Keratinocyte (primary cell): ENCODE measurements around the gene TPCN1. TPM values are rescaled to one million over a fixed set of nuclear protein-coding genes. Genes with fewer than 3 reads are reported as not detected.

Experiments
- DNase-seq: peaks from one replicate; pipeline ENCODE4 v3.0.0-alpha.2; 2011; ENCODE audit warnings: low read depth, missing footprints, low spot score
- FAIRE-seq: peaks from 2 replicates; lab custom pipeline; 2011; peaks lifted over from hg19 to GRCh38; lab: Jason Lieb, UNC
- H2AFZ ChIP-seq: 2 replicates; pipeline ENCODE4 v1.6.0; 2012; ENCODE audit warnings: low read length, control low read depth, inconsistent platforms; ENCODE audit not compliant: control insufficient read depth
- H3K27ac ChIP-seq: 2 replicates; pipeline ENCODE4 v1.5.1; 2011; ENCODE audit warnings: low read length; ENCODE audit not compliant: control insufficient read depth, insufficient read depth
- H3K27me3 ChIP-seq: 3 replicates; pipeline ENCODE4 v1.6.0; 2011; ENCODE audit warnings: low read length; ENCODE audit not compliant: control insufficient read depth, insufficient read depth; ENCODE audit errors: extremely low read depth
- H3K36me3 ChIP-seq, 2 experiments: 2 replicates in 1 of 2; 3 replicates in 1 of 2; pipeline ENCODE4 v1.5.1; 2011; ENCODE audit warnings: low read length in 2 of 2, mild to moderate bottlenecking in 1 of 2; ENCODE audit not compliant: control insufficient read depth in 2 of 2, insufficient read depth in 2 of 2; ENCODE audit errors: extremely low read depth in 1 of 2
- H3K4me1 ChIP-seq: 3 replicates; pipeline ENCODE4 v1.5.1; 2011; ENCODE audit warnings: low read length; ENCODE audit not compliant: control insufficient read depth, insufficient read depth; ENCODE audit errors: extremely low read depth
- H3K4me2 ChIP-seq: 3 replicates; pipeline ENCODE4 v1.6.0; 2011; ENCODE audit warnings: low read depth, low read length; ENCODE audit not compliant: control insufficient read depth, insufficient read depth; ENCODE audit errors: extremely low read depth
- H3K4me3 ChIP-seq, 3 experiments: fragments of 200-600 bp in 1 of 3; sonication (generic) in 1 of 3; 2 replicates in 2 of 3; 3 replicates in 1 of 3; pipeline ENCODE4 v1.5.1; 2011 to 2016; ENCODE audit warnings: low read length in 3 of 3, mild to moderate bottlenecking in 3 of 3, control low read depth in 2 of 3, inconsistent platforms in 1 of 3, low read depth in 1 of 3, mixed read lengths in 1 of 3, mixed run types in 1 of 3, moderate library complexity in 1 of 3; ENCODE audit not compliant: control insufficient read depth in 2 of 3, insufficient read depth in 2 of 3; ENCODE audit errors: extremely low read depth in 1 of 3
- H3K79me2 ChIP-seq: 2 replicates; pipeline ENCODE4 v1.6.0; 2012; ENCODE audit warnings: low read length; ENCODE audit not compliant: control insufficient read depth, insufficient read depth
- H3K9ac ChIP-seq: 3 replicates; pipeline ENCODE4 v1.6.0; 2011; ENCODE audit warnings: low read length; ENCODE audit not compliant: control insufficient read depth, insufficient read depth; ENCODE audit errors: extremely low read depth
- H3K9me1 ChIP-seq: 3 replicates; pipeline ENCODE4 v1.6.0; 2011; ENCODE audit warnings: low read length; ENCODE audit not compliant: control insufficient read depth, insufficient read depth; ENCODE audit errors: extremely low read depth
- H3K9me3 ChIP-seq: 2 replicates; pipeline ENCODE4 v1.5.1; 2012; ENCODE audit warnings: low read depth, low read length; ENCODE audit not compliant: control insufficient read depth
- H4K20me1 ChIP-seq: 3 replicates; pipeline ENCODE4 v1.6.0; 2011; ENCODE audit warnings: low read length; ENCODE audit not compliant: control insufficient read depth, insufficient read depth; ENCODE audit errors: extremely low read depth
- CTCF ChIP-seq, 3 experiments: IDR thresholded peaks in 1 of 3; conservative IDR thresholded peaks in 1 of 3; optimal IDR thresholded peaks in 1 of 3; 2 replicates in 2 of 3; 3 replicates in 1 of 3; pipeline versions ENCODE3 to v1.5.1; 2011; ENCODE audit warnings: low read length in 3 of 3, mild to moderate bottlenecking in 3 of 3, moderate library complexity in 2 of 3, control low read depth in 1 of 3, inconsistent platforms in 1 of 3; ENCODE audit not compliant: insufficient read depth in 2 of 3; ENCODE audit errors: extremely low read depth in 1 of 3
- EZH2 ChIP-seq: IDR thresholded peaks from one replicate; pipeline ENCODE4 v1.6.1; 2012; ENCODE audit warnings: inconsistent platforms, mild to moderate bottlenecking, low read length, moderate library complexity
- dilution Hi-C: fragments of 300-500 bp; cut with MboI; formaldehyde crosslinking; loops from one replicate; pipeline ENCODE4 v1.7.0; 2020; ENCODE audit warnings: low sequenced_read_pairs; ENCODE audit not compliant: extremely low pct_ligation_motif_present
- polyA plus RNA-seq, 5 experiments: library from polyadenylated mRNA; depleted of rRNA in 3 of 5; stranded (reverse) in 3 of 5; stranded (forward) in 1 of 5; unstranded in 1 of 5; fragments of >200 nt; gene quantifications; 1 replicate in 1 of 5; 2 replicates in 3 of 5; 3 replicates in 1 of 5; pipeline versions ENCODE4 v1.2.1 to v1.2.3, GENCODE V29; 2011 to 2012; ENCODE audit warnings: missing spikeins in 2 of 5, low read depth in 1 of 5, low replicate concordance in 1 of 5

TPCN1 gene
- polyA plus RNA-seq, 1 donor (not counting 4 experiments of a cell fraction or from before 2014, with no cell fraction given), result 6.8 TPM

GRCh38 chr12:113263431-113263963 lies 42.2 kb downstream of the TPCN1 start:
- H3K27ac ChIP-seq, result no peak overlapping the region
- FAIRE-seq, result no peak

GRCh38 chr12:113266106-113266895 lies 45.0 kb downstream of the TPCN1 start:
- Histone ChIP-seq H3K27ac (no peak overlapping the region), H3K9me3 (no peaks in the 10 kb centered on the region)
- TF ChIP-seq EZH2 (no peak), CTCF (optimal IDR thresholded peaks at IDR 0.05 in 1 of 3, IDR thresholded peaks at IDR 0.05 in 1 of 3, conservative IDR thresholded peaks at IDR 0.05 in 1 of 3; ENCODE audit: extremely low read depth in 1 of 3, insufficient read depth in 2 of 3, low read length in 3 of 3) (no peak)

More at GRCh38 chr12:113263431-113263963, 42.2 kb downstream of the TPCN1 start:
- Histone ChIP-seq H3K4me3 (no peak overlapping the region), H3K9ac (no peak overlapping the region), H3K4me1 (no peaks in the 10 kb centered on the region), H3K9me1 (no peaks in the 10 kb centered on the region), H3K9me3 (no peaks in the 10 kb centered on the region), H3K36me3 (peaks cover 0 to 10% of the 10 kb centered on the region in 2 experiments), H3K27me3 (no peaks in the 10 kb centered on the region), H4K20me1 (no peaks in the 10 kb centered on the region), H2AFZ (no peak overlapping the region), H3K4me2 (no peak overlapping the region), H3K79me2 (no peaks in the 10 kb centered on the region)
- no peak for TF ChIP-seq CTCF (optimal IDR thresholded peaks at IDR 0.05 in 1 of 3, IDR thresholded peaks at IDR 0.05 in 1 of 3, conservative IDR thresholded peaks at IDR 0.05 in 1 of 3; ENCODE audit: extremely low read depth in 1 of 3, insufficient read depth in 2 of 3, low read length in 3 of 3)
- TF ChIP-seq EZH2, result no peak
- DNase-seq, result no peak
- dilution Hi-C loops, result no loop called here

More at GRCh38 chr12:113266106-113266895, 45.0 kb downstream of the TPCN1 start:
- no peaks in the 10 kb centered on the region for H3K27me3 ChIP-seq
- H4K20me1 ChIP-seq, result no peaks in the 10 kb centered on the region
- DNase-seq (no peak), FAIRE-seq (no peak)
- H3K9me1 ChIP-seq, result no peaks in the 10 kb centered on the region
- H3K4me2 ChIP-seq, result no peak overlapping the region
- no peaks in the 10 kb centered on the region for H3K79me2 ChIP-seq
- H3K4me1 ChIP-seq, result no peaks in the 10 kb centered on the region
- H2AFZ ChIP-seq, result no peak overlapping the region
- dilution Hi-C loops, result no loop called here
- H3K9ac ChIP-seq, result no peak overlapping the region
- H3K36me3 ChIP-seq, result peaks cover 0 to 9% of the 10 kb centered on the region in 2 experiments
- no peak overlapping the region for H3K4me3 ChIP-seq
